NCI-H146 (cell line): Measurements from ENCODE around the gene CCDC136.

Experiments
- DNase-seq: peaks from one replicate; lab custom pipeline; 2025; lab: John Stamatoyannopoulos, UW

CCDC136 gene

GRCh38 chr7:128791121-128791971, at the start of gene CCDC136:
TSS of gene CCDC136 (plus strand) at chr7:128791968. CDS start at chr7:128792412, 444 bp downstream.
- DNase-seq = peak; percentile 80

- DNase-seq = no peak
Measured at GRCh38 chr7:128742206-128742605, 49.6 kb upstream of the CCDC136 start.

DNA sequence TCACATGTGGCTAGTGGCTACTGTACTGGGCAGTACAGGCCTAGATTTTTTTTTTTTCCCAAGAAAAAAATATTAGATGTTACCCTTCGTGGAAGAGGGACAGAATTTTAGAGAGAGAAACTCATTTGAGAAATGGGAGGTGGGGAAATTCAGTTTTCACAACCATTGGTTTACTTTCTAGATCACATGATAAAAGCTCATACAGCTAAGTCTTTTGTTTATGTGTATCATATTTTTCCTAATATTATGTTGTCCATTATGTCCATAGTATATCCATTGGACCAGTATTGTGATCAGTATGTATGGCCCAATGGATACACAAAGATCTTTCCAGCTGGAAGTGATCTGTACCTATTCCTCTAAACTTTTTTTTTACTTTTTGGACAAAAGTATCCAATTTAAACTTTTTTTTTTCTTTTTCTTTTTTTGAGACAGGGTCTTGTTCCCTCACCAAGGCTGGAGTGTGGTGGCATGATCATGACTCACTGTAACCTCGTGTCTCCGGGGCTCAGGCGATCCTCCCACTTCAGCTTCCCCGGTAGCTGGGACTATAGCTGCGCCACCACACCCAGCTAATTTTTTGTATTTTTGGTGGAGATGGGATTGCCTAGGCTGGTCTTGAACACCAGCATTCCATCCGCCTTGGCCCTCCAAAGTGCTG, 48.5 kb upstream of the CCDC136 start:
- DNase-seq = no peak

DNA sequence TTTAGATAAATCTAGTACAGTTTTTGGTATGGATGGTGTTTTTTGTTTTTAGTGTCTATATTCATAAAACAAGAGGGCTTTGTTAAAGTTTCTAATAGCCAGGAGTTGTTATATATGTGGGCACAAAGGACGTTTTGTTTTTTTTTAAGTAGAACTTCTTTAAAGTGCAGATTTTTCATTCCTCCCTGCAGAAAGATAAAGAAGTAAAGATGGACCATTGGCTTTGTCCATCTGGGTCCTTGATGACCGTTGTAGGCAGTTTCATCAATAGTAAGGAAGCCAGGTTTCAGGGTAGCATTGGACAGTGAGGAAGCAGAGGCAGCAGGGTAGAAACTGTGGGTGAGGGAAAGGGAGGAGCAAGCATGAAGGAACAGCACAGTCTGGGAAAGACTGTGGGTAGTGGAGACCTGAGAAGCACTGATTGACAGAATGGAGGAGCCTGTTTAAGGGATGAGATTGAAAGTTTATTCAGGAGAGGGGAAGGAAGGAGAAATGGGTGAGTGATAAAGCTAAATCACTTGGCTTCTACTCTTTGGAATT, 47.3 kb upstream of the CCDC136 start:
- DNase-seq = no peak

- no peak for DNase-seq
Measured at GRCh38 chr7:128745706-128746105, 46.1 kb upstream of the CCDC136 start.

- no peak for DNase-seq
Measured at GRCh38 chr7:128747327-128748079, 44.3 kb upstream of the CCDC136 start.

- no peak for DNase-seq
Measured at GRCh38 chr7:128752251-128752650, 39.5 kb upstream of the CCDC136 start.

- DNase-seq = no peak
Measured at GRCh38 chr7:128755075-128755818, 36.5 kb upstream of the CCDC136 start.

GRCh38 chr7:128755819-128756476, 35.8 kb upstream of the CCDC136 start:
- DNase-seq = no peak

DNA sequence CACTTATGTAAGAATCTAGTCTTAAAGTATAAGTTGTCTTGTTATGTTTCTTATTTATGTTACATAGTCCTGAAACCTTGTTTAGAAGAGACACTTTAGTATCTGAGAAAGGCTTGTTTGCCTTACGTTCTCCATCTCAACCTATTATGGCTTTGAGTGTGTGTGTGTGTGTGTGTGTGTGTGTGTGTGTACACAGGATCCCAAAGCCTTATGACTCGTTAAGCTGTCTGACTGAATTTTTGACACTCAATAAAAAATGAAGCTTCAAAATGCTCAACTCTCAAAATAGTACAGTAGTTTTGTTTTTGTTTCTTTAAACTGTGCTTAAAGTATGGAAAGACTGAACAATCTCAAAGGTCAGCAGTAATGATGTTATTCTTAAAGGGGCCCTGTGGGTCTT, 34.6 kb upstream of the CCDC136 start:
- no peak for DNase-seq

- no peak for DNase-seq
Measured at GRCh38 chr7:128758553-128758952, 33.2 kb upstream of the CCDC136 start.

DNA sequence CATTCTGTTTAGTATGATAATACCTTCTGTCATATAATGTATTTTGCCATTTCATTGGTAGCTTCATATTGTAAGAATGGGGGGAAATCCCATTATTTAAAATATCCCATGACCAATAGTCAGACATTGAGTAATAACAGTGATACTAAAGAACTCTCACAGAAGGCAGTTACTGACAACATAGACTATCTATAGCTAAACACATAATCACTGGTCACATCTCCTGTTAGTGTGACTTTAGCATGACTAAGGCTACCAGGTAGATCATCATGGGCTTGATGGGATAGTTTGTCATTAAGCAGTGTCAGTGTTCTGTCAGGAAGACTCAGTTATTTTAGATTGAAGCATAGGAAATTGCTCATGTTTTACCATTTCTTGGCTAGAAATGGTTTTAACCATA, 32.5 kb upstream of the CCDC136 start:
- no peak for DNase-seq

- DNase-seq = no peak
Measured at GRCh38 chr7:128763541-128763940, 28.2 kb upstream of the CCDC136 start.

DNA sequence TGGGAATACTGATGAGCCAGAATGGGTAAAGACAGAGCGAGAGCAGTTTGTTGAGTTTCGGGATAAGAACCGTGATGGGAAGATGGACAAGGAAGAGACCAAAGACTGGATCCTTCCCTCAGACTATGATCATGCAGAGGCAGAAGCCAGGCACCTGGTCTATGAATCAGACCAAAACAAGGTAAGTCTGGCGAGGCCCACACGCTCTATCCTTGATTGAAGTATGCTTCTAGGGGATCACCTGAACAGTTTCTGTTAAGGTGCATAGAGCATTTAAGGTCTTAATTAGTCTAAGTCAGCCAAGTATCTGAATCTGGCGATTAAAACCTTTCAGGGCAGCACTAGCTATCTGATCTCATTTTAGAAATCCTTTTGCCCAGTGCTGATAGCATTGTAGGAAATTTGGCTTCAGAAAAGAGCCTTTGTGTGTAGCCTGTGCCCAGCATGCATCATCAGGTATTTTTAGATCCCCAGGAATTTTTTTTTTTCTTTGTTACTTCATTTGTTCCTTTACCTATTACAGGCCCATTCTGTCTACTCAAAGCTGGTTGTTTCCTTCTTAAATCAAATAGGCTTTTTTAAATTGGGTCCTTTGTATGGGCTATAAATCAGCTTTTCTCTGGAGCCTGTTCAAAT, 24.2 kb upstream of the CCDC136 start:
- no peak for DNase-seq

- DNase-seq = no peak
Measured at GRCh38 chr7:128770233-128770632, 21.5 kb upstream of the CCDC136 start.

DNA sequence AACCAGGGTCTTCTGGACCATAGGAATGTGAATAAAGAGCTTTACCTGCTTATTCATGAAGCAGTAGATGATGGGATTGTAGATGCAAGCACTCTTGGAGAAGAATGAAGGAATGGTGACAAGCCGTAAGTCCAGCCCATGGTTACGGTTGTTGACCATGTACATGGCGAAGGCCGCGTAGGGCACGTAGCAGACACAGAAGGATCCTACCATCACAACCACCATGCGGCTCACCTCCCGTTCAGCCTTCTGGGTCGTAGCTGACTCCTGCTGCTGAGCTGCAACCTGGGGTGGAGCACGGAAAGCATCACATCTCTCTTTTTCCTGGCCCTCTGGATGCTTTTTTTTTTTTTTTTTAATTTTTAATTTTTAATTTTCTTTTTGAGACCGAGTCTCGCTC, 18.2 kb upstream of the CCDC136 start:
- DNase-seq = no peak

GRCh38 chr7:128774029-128774689, 17.6 kb upstream of the CCDC136 start:
- DNase-seq = no peak

DNA sequence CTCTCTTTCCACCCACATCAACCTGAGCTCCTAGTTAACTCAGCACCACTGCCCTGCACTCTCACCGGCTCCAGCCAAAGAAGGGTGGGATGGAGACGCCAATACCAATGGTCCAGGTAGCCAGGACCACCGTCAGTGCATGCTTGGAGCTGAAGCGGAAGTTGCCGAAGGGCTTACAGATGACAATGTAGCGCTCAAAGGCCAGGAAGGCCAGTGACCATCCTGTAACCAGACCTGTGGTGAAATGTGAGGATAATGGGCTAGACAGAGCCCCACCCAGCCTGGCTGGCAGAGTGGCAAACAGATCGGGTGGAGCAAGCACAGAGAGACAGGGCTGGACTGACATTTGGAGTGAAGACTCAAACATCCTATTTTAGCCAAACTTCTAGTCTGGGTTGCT, 16.8 kb upstream of the CCDC136 start:
- DNase-seq = no peak

GRCh38 chr7:128775744-128776474, 15.9 kb upstream of the CCDC136 start, which contains the start of gene OPN1SW:
TSS of gene OPN1SW (minus strand) at chr7:128775794. CDS start at chr7:128775781, 13 bp downstream.
- no peak for DNase-seq
